ENCODE results near the gene B3GNT8.

Gene B3GNT8

GRCh38 chr19:41455936-41456335, 28.8 kb upstream of the B3GNT8 start:
- H3K4me3 ChIP-seq (ENCODE audit: control insufficient read depth, low read depth, low read length): no peak overlapping the region
- no peak for TF ChIP-seq CTCF (conservative IDR thresholded peaks at IDR 0.05; ENCODE audit: control insufficient read depth, insufficient read depth, low read depth, low read length)
- DNase-seq (ENCODE audit: low read depth): no peak

GRCh38 chr19:41452584-41453275, 25.6 kb upstream of the B3GNT8 start:
- no peak for TF ChIP-seq CTCF (conservative IDR thresholded peaks at IDR 0.05; ENCODE audit: control insufficient read depth, insufficient read depth, low read depth, low read length)

GRCh38 chr19:41449865-41450178, 22.6 kb upstream of the B3GNT8 start:
- DNase-seq (ENCODE audit: low read depth): no peak
- no peak overlapping the region for H3K4me3 ChIP-seq (ENCODE audit: control insufficient read depth, low read depth, low read length)
- no peak for TF ChIP-seq CTCF (conservative IDR thresholded peaks at IDR 0.05; ENCODE audit: control insufficient read depth, insufficient read depth, low read depth, low read length)

More at GRCh38 chr19:41452584-41453275, 25.6 kb upstream of the B3GNT8 start:
- no peak overlapping the region for H3K4me3 ChIP-seq (ENCODE audit: control insufficient read depth, low read depth, low read length)
- no peak for DNase-seq (ENCODE audit: low read depth)

- peak; percentile 64 for DNase-seq (ENCODE audit: low read depth)
- peak; percentile 97 for TF ChIP-seq CTCF (conservative IDR thresholded peaks at IDR 0.05; ENCODE audit: control insufficient read depth, insufficient read depth, low read depth, low read length)
- H3K4me3 ChIP-seq (ENCODE audit: control insufficient read depth, low read depth, low read length): peak overlapping the region; percentile 23
Observed at GRCh38 chr19:41449079-41449864, 22.1 kb upstream of the B3GNT8 start.

- H3K4me3 ChIP-seq (ENCODE audit: control insufficient read depth, low read depth, low read length): no peak overlapping the region
- no peak for DNase-seq (ENCODE audit: low read depth)
- no peak for TF ChIP-seq CTCF (conservative IDR thresholded peaks at IDR 0.05; ENCODE audit: control insufficient read depth, insufficient read depth, low read depth, low read length)
Observed at GRCh38 chr19:41447732-41448332, 20.7 kb upstream of the B3GNT8 start.

GRCh38 chr19:41445575-41445974, 18.4 kb upstream of the B3GNT8 start:
- no peak for TF ChIP-seq CTCF (conservative IDR thresholded peaks at IDR 0.05; ENCODE audit: control insufficient read depth, insufficient read depth, low read depth, low read length)
- H3K4me3 ChIP-seq (ENCODE audit: control insufficient read depth, low read depth, low read length): no peak overlapping the region
- no peak for DNase-seq (ENCODE audit: low read depth)
